GM19238 (cell line): Measurements from ENCODE around the gene TAP1.

Experiments
- DNase-seq: peaks from one replicate; pipeline ENCODE4 v3.0.0; 2011; ENCODE audit warnings: low spot score; ENCODE audit not compliant: insufficient read length

Gene TAP1

DNA sequence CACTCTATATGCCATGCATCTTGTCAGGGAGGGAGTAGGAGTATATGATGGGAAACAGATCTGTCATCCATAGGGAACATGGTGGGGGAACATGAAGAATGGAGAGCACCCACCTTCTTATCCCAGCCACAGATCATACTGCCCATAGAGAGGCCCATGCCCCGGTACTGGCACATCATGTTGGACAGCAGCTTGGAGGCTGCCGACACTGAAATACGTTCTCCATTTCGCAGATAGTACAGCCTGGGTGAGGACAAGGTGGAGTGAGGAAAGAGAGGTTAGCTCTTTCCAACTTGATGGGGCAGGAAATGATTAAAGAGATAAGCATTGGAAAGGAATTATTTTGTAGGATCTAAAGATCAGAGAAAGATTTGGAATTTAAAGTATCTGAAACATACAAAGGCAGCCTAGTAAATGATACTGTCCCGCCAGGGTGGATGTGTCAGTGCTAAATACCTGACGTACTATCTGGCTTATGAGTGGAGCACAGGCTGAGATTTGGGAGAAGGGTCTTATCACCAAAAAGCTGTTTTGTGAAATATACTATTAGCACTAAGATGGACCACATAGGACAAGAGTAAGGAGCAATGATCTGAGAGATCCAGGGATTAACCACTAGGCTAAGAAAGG, 11.4 kb downstream of the TAP1 start:
- no peak for DNase-seq

DNA sequence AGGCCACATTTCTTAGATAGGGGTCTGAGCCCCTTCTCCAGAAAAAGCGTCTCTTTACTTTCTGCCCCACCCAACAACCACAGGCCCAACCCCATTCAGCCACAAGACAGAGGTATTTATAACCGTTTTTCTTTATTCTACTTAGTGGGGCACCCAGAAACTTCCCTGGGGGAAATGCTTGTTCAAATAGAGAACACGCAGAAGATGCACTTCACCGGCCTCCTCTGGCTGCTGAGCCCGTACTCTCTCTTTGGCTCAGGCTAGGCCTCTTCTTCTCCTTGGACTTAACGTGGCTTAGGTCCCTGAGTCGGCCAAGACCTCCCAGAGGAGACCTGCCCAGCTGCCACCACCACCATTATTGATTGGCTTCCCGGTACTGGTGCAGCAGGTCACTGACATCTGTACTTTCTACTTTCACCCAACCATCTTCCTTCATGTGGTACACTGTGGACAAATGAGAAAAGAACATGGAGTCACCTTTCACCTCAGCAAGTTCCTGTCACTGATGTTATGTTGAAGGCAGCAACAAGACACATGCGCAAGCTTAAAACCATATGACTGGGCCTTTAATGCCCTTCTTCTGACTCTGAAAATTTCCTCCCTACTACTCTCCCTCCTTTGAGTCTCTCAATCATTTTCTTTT, 12.8 kb downstream of the TAP1 start:
- no peak for DNase-seq

DNA sequence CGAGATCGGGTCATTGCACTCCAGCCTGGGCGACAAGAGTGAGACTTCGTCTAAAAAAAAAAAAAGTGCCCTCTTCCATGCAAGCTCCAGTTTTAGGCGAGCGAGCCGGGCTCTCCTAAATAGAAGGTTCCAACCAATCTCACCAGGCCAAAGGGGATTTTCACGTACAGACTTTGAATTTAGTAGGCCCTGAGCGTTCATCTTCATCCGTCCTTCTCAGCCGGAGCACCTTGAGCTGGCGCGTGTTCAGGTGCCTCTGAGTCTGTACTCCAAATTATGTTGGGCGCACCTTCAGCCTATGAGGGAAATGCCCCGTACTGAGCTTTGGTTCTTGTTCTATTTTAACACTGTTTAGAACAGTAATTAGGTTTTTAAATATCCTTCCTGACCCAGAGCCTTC, 14.1 kb downstream of the TAP1 start:
- DNase-seq: no peak

DNA sequence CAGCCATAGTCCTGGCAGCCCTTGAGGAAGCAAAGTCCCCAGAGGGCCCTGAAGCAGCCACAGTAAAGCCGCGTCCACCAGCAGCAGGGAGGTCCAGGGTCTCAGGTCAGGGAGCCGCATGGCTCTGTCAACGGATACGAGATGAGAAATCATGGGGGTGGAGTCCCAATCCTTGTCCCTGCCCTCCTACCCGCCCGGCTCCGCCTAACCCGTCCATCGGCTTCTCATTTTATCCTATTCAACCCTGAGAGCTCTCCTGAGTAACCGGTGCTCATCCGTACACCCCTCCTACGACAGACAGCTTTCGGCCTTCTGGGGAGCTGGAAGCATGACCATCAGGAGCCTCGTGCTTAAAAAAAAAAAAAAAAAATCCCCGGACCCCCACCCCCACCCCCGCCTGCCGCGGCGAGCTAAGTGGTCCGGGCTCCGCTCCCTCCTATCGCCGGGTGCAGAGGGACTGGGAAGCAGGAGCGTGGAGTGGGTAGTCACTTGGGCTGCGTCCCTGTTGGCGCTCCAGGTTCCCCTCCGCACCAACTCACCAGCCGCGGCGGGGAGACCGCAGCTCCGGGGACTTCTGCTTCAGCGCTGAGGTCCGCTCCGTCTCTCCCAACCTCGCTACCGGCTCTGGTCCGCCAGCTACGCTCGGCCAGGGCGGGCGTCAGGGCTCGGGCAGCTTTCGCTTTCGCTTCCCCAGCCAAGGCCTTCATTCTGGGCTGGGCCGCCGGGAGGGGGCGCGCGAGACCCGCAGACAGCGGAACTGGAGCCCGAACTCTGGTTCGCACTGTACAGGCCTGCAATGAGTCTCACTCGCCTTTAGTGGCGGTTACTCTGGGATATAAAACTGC, 15.2 kb downstream of the TAP1 start, which contains the start of gene TAP2:
Gene TAP2, minus strand, starts transcription at position 626 of the 845 bp plus-strand sequence. Its CDS starts 506 bp downstream, at position 120.
- peak; percentile 90 for DNase-seq

DNA sequence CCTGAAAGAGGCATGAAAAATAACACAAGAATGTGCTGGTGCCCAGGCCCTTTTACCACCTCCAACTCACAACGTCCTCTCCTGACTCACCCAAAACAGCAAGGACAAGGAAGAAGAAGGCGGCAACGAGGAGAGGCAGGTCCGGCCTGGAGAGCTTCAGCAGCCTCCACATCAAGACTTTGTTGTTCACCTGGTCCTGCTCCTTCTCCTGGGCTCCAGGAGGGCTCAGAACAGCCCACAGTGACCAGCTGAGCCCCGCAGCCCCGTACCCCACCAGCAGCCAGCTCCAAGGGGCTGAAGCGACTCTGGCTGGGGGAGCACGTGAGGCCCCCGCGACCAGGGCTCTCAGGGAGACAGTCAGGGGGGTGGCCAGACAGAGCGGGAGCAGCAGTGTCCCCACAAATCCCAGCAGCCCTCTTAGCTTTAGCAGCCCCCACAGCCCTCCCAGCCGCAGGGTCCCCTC, 15.8 kb downstream of the TAP1 start:
- DNase-seq: no peak

DNA sequence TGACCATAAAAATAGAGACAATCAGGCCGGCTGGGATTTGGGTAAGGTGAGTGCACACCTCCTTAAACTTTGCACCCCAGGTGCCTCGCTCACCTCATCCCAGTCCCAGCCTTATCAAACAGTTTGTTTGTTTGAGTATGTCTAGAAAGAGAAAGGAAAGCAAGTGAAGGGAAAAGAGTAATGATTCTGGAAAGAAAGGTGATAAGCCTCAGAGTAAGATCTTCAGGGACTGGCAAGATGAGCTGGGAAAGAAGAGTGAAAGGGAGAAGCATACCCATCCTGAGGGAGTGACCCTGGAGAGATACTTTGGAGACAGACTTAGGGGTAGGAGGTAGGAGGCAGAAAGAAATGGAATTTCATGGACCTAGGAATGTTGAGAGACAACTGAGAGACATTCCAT, 16.6 kb downstream of the TAP1 start:
- no peak for DNase-seq

DNA sequence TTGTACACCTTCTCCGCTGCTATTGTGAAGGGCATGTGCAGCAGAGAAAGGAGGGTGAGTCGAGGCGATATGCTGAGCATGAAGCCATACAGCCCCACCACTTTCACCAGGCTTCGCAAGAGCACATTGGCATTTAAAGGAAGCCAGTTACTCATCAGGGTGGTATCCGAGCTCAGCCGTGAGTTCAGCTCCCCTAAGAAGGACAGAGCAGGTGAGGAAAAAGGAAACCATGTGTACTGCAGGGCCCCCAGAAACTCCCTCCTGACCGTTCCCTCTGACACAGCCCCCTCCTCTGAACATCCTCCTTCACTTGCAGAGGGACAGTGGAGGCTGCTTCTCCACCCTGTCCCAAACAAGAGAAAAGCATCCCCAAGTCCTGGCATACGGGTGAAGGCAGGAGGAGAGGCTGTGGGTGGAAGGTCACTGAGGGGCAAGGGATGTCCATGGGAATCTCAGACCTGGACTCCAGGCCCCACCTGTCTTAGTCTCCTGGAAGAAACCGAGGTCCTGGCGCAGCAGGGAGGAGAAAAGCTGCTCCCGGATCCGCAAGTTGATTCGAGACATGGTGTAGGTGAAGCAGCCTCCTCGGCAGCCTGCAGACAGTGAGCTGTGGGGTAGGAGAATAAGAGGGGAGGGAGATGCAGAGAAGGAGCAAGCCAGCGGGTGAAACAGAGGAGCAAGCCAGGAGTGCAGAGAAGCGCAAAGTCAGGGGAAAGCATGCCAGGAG, 18.2 kb downstream of the TAP1 start:
- DNase-seq: no peak

DNA sequence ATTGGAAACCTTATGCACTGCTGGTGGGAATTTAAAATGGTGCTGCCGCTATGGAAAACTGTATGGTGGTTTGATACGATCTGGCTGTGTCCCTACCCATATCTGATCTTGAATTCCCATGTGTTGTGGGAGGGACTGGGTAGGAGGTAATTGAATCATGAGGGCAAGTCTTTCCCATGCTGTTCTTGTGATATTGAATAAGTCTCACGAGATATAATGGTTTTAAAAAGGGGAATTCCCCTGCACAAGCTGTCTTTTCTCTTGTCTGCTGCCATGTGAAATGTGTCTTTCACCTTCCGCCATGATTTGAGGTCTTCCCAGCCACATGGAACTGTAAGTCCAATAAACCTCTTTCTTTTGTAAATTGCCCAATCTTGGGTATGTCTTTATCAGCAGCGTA, 19.8 kb downstream of the TAP1 start:
- no peak for DNase-seq

DNA sequence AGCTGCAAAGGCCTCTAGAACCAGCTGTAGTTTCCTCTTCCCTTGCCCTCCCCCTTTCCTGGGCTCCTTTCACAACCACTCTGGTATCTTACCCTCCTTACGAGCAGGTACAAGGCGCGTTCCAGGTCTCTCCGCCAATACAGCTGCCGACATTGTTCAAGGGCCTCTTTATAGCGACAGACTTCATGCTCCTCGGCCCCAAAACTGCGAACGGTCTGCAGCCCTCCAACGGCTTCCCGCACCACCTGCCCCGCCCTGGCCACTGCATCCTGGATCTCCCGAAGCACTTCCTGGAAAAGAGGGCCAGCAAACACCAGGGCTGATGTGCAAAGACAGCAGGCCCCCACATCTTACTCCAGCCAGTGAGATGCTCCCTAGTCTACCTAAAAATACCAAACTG, 21.0 kb downstream of the TAP1 start:
- DNase-seq: no peak

DNA sequence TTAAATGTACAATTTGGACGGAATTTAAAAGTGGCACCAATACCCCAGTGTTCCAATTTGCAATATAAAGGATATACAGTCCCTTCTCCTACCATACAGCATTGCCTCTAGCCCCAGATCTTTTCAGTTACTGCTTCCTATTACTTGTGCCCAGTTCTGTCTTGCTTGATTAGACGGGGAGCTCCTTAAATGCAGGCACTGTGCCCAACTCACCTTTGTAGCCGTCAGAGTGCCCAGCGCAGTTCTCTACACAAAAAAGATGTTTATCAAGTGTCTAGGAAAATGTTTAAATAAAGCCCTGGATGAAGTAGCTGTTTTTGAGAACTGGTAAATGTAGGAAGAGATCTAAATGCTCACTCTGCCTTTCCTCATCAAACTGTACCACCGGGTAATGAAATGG, 22.6 kb downstream of the TAP1 start:
- no peak for DNase-seq

DNA sequence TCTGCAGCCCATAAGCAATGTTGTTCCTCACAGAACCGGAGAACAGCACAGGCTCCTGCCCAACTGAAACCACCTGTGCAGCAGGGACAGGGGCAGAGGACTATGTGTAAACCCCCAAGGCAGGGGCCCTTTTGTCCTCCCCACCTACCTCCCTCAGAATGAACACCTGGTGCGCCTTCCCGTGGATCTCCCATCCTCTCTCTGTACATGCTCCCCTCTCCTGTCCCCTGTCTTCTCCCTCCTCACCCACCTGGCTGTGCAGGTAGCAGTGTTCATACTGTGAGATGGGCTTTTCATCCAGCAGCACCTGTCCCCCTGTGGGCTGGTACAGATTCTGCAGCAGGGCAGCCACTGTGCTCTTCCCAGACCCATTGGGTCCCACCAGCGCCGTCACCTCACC, 23.5 kb downstream of the TAP1 start:
- no peak for DNase-seq

DNA sequence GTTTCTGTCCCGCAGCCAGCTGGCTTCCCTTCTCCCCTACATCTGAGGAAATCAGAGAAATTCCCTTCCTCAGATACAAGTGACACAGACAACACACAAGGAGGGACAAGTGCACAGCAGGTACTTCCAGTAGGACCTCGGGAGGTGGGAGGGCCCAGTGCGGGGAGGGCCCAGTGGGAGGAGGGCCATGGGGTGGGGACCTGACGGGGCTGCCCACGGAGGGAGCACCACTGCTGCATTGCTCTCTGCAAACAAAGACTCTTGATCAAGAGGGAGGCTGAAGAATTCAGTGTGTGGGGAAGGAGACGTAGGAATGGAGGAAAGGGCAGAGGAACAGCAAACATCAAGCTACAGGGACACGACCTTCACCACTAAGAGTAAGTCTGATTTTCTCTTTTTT, 24.0 kb downstream of the TAP1 start:
- no peak for DNase-seq

DNA sequence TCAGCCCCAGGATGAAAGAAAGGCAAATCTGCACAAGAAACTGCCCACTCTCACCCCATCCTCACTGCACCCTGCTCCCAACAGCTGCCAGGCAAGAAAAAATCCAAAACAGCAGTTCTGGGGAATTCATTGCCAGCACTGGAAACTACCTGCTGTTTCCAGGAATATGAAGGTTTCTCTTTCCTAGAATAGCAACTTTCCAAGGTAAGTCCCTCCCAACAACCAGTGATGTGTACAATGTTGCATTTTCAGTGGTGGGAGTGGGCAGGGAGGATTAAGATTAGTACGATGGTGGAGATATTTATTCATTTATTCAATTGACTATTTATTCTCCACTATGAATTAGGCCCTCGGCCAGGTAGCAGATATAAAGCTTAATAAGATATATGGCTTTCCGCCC, 26.5 kb downstream of the TAP1 start:
- DNase-seq: no peak

DNA sequence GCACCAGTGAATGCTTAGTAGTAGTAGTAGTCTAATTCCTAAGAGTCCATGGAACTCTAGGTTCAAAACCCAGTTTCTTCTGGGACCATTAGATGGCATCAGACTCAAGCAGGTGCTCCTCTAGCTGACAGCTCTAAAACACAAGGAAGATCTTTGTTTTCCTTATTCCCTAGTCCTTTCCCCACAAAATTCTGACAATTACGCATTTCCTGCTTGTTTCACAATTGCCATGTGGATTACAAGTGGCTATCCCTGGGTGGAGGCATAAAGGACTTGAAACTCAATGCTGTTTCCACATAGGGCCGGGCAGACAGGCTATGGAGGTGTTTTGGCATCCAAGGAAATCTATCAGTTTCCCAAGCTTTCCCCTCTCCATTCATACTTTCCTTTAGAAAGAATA, 27.5 kb downstream of the TAP1 start:
- no peak for DNase-seq

DNA sequence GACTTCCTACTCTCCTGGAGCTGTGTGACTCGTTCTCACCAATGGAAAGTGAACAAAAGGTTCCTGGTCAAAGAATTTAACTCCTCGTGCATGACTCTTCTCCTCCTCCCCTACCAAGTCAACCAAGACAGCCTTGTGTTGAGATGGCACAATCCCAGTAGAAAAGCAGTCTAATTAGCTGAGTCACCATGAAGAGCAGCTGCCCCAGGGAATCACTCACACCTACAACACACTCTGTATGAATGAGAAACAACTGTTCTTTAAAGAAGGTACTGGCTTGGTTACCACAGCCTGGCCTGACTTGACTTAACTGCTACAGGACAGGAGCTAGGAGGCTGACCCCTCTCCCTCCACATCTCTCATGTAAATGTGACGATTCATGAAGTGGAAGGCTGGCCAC, 33.8 kb downstream of the TAP1 start:
- DNase-seq: no peak

DNA sequence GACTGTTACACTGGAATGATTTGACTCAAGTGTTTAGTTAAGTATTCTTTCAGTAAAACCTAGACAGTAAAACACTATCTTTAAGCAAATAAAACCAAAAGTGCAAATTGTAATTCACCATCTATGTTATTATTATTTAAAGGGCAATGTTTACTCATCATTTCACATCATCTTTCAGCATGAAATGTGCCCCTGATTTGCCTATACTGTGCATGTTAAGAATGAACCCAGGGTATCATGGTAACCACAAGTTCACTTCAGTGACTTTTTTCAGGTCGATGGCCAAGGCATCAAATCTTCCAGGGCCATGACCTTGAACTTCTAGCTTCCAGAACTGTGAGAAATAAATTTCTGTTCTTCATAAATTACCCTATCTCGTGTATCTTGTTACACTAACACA, 34.6 kb downstream of the TAP1 start:
- DNase-seq: no peak

DNA sequence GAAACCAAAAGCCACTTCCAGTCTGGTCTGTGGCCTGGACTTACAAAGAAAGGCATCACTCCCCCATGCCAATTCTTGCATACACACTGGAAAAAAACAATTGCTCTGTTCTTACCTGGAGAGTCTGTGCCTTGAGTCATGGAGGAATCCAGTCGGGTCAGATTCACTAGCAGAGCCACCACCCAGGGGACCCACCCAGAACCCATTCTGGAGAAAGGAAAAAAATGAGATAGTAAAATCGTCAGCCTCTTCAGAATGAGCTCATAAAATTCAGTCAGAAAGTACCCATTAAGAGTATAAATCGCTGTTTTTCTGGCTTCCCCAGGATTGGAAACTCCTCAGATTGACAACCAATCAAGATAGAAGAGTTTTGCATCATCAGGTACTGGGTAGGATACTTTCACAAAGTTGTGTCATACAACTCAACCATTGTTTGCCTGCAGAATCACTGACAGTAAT, 36.7 kb downstream of the TAP1 start, which contains the start of gene HLA-DOB:
Gene HLA-DOB, minus strand, starts transcription at position 257 of the 459 bp plus-strand sequence. Its CDS starts 51 bp downstream, at position 206.
- DNase-seq: peak; percentile 45

DNA sequence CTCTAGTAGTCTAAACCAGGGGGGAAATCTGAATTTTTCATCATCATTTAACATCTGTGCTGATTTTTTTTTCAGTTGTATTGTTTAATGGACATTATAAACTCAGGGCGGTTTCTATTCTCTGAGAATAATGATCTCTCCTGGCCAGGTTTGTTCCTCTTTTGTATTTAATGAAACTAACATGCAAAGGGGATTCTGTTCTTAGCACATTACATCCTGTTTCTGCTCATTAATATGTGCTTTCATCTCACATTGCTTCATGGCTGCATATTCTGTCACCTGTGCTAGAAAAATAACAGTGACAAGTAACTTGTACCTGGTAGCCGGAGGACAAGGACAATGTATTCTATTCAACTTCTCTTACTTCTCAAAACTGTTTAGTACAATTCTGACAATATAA, 37.5 kb downstream of the TAP1 start:
- DNase-seq: no peak

DNA sequence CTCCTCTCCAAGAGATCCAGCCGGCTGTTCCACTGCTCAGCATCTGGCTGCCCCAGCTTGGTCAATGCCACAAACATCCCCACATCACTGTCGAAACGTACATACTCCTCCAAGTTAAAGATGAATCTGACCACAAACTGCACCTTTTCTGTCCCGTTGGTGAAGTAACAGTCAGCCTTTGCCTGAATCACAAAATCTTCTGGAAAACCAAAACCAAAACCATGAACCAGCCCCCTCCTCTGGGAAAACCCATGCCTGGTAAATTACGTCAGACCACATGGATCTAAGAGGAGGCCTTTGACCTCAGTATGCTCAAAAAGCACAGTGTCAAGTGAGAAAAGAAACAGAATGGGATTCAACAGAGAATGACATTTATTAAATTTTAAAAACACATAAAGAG, 38.4 kb downstream of the TAP1 start:
- no peak for DNase-seq

DNA sequence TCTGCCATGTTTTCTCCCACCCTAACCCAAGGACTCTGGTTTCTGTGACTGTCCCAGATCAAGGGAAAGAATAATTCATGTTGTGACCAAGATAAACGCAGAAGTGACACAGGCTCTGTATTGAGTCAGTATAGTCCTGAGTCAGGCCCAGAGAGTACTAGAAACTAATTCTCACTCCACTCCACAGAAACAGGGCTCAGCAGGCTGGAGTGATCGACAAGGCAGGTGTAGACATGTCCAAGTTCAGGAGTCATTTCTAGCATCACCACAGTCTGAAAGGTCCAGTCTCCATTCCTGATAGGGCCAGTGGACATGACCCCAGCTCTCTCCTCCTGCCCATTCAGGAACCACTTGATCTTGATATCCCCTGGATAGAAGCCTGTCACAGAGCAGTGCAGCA, 39.4 kb downstream of the TAP1 start:
- no peak for DNase-seq

DNA sequence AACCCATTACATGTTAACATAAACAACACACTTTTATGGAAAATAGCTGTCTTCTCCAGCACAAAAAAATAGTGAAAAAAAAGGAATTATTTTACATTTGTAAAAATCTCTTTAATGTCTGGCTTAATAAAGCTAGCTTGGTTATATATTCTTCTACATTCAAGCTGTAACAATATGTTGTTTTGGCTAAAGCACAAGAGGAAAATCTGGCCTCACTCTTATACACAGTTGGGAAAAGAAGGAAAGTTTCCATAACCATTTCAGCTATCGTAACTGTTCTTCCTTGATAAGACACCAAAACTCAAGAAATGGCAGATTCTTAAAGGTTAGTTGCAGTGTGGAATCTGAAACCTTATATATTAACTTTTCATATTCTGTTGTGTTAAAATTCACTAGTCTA, 44.3 kb downstream of the TAP1 start:
- DNase-seq: no peak
